Hepatocyte (in vitro differentiated cells): Measurements from ENCODE around the gene EMC8. TPM values are rescaled to one million over a fixed set of nuclear protein-coding genes. Genes with fewer than 3 reads are reported as not detected.
"Not testable (repeated sequence)": the region's sequence is repeated elsewhere in the genome, so short reads cannot be mapped to it uniquely, and the experiment has no call there.

Source experiments
- DNase-seq: peaks from one replicate; pipeline ENCODE4 v3.0.0-alpha.2; 2016; ENCODE audit warnings: low spot score
- H2AFZ ChIP-seq: fragments of 200-600 bp; sonication (generic); 2 replicates; pipeline ENCODE4 v1.6.0; 2016; ENCODE audit warnings: antibody characterized with exemption, mild to moderate bottlenecking
- H3K27ac ChIP-seq: fragments of 200-600 bp; sonication (generic); 2 replicates; pipeline ENCODE4 v1.5.1; 2016; ENCODE audit warnings: mild to moderate bottlenecking
- H3K27me3 ChIP-seq: fragments of 200-600 bp; sonication (generic); 2 replicates; pipeline ENCODE4 v1.6.1; 2016
- H3K36me3 ChIP-seq: fragments of 200-600 bp; sonication (generic); replicated peaks from 2 replicates; pipeline ENCODE4 v1.5.1; 2016; ENCODE audit warnings: low read depth; ENCODE audit not compliant: insufficient read depth
- H3K4me1 ChIP-seq: fragments of 200-600 bp; sonication (generic); 2 replicates; pipeline ENCODE4 v1.5.1; 2016; ENCODE audit warnings: mild to moderate bottlenecking, moderate library complexity; ENCODE audit not compliant: insufficient read depth
- H3K4me2 ChIP-seq: fragments of 200-600 bp; sonication (generic); 2 replicates; pipeline ENCODE4 v1.6.0; 2016
- H3K4me3 ChIP-seq: fragments of 200-600 bp; sonication (generic); 2 replicates; pipeline ENCODE4 v1.5.1; 2016; ENCODE audit warnings: mild to moderate bottlenecking
- H3K79me2 ChIP-seq: fragments of 200-600 bp; sonication (generic); 2 replicates; pipeline ENCODE4 v1.6.0; 2017; ENCODE audit warnings: mild to moderate bottlenecking
- H3K9me2 ChIP-seq: fragments of 200-600 bp; sonication (generic); replicated peaks from 2 replicates; pipeline ENCODE4 v1.6.0; 2017; ENCODE audit warnings: mild to moderate bottlenecking; ENCODE audit not compliant: insufficient read depth
- H3K9me3 ChIP-seq: fragments of 200-600 bp; sonication (generic); 2 replicates; pipeline ENCODE4 v1.5.1; 2016; ENCODE audit warnings: low read depth, mild to moderate bottlenecking
- H4K20me1 ChIP-seq: fragments of 200-600 bp; sonication (generic); 2 replicates; pipeline ENCODE4 v1.6.0; 2016; ENCODE audit warnings: mild to moderate bottlenecking; ENCODE audit not compliant: insufficient read depth, poor library complexity, severe bottlenecking
- CTCF ChIP-seq: fragments of 200-600 bp; sonication (generic); IDR thresholded peaks from 2 replicates; pipeline ENCODE4 v1.5.1; 2016; ENCODE audit warnings: antibody characterized with exemption, mild to moderate bottlenecking; ENCODE audit not compliant: poor library complexity
- EZH2 ChIP-seq: fragments of 200-600 bp; sonication (generic); IDR thresholded peaks from 2 replicates; pipeline ENCODE4 v1.6.1; 2016; ENCODE audit warnings: antibody characterized with exemption, mild to moderate bottlenecking, borderline replicate concordance
- EZH2phosphoT487 ChIP-seq: fragments of 200-600 bp; sonication (generic); IDR thresholded peaks from one replicate; pipeline ENCODE4 v1.6.1; 2018; ENCODE audit warnings: antibody characterized with exemption, mild to moderate bottlenecking, low read depth, moderate library complexity; ENCODE audit not compliant: unreplicated experiment, severe bottlenecking
- WGBS: methylation state at CpG from one replicate; pipeline ENCODE4 v1.1.6; 2016; ENCODE audit warnings: low lambda C conversion rate; ENCODE audit errors: missing lambda C conversion rate; 5-methylcytosine and 5-hydroxymethylcytosine counted together
- polyA plus RNA-seq: library from polyadenylated mRNA; unstranded; fragments of >200 nt; fragmentation: Nextera tagmentation; extraction: Ambion mirVana; gene quantifications from 2 replicates; pipeline ENCODE4 v1.2.1, GENCODE V29; 2016
- total RNA-seq: library from RNA; depleted of rRNA; stranded (reverse); fragments of >200 nt; gene quantifications from 2 replicates; pipeline ENCODE4 v1.2.3, GENCODE V29; 2014

Gene EMC8
- total and polyA plus RNA-seq, 2 experiments from 2014 or later = 35.0 to 50.6 TPM

GRCh38 chr16:85819245-85819644, 19.9 kb upstream of the EMC8 start:
- H4K20me1 ChIP-seq = no peaks in the 10 kb centered on the region
- H3K79me2 ChIP-seq = no peaks in the 10 kb centered on the region
- no peak overlapping the region for H2AFZ ChIP-seq
- H3K36me3 ChIP-seq = no peaks in the 10 kb centered on the region
- no peaks in the 10 kb centered on the region for H3K9me2 ChIP-seq
- H3K9me3 ChIP-seq = no peaks in the 10 kb centered on the region
- H3K4me1 ChIP-seq = peaks cover 7% of the 10 kb centered on the region
- H3K27me3 ChIP-seq = no peaks in the 10 kb centered on the region
- 13% methylated on average over 10 of the region's 10 CpGs for WGBS
- peak; percentile 89 for DNase-seq
- no peak overlapping the region for H3K4me2 ChIP-seq
- no peak overlapping the region for H3K27ac ChIP-seq
- H3K4me3 ChIP-seq = no peak overlapping the region
- TF ChIP-seq EZH2 (no peak), EZH2phosphoT487 (no peak), CTCF (peak; percentile 67)

GRCh38 chr16:85817195-85817594, 17.9 kb upstream of the EMC8 start:
- not testable (repeated sequence) for H3K27ac ChIP-seq, H3K9me2 ChIP-seq, H3K79me2 ChIP-seq, H3K36me3 ChIP-seq, H3K4me2 ChIP-seq, H2AFZ ChIP-seq, DNase-seq, H3K9me3 ChIP-seq, H3K4me1 ChIP-seq, H3K4me3 ChIP-seq, H3K27me3 ChIP-seq, H4K20me1 ChIP-seq
- 90% methylated on average over 6 of the region's 6 CpGs for WGBS

- no peaks in the 10 kb centered on the region for H3K27me3 ChIP-seq
- no peak overlapping the region for H3K27ac ChIP-seq
- H3K9me3 ChIP-seq = no peaks in the 10 kb centered on the region
- no peaks in the 10 kb centered on the region for H3K4me1 ChIP-seq
- 96% methylated on average over 14 of the region's 14 CpGs for WGBS
- H3K4me2 ChIP-seq = no peak overlapping the region
- H3K4me3 ChIP-seq = no peak overlapping the region
- TF ChIP-seq EZH2 (no peak), CTCF (no peak), EZH2phosphoT487 (no peak)
- no peak overlapping the region for H2AFZ ChIP-seq
- H3K79me2 ChIP-seq = no peaks in the 10 kb centered on the region
- DNase-seq = no peak
- no peaks in the 10 kb centered on the region for H4K20me1 ChIP-seq
- no peaks in the 10 kb centered on the region for H3K36me3 ChIP-seq
- no peaks in the 10 kb centered on the region for H3K9me2 ChIP-seq
These were observed 16.8 kb upstream of the EMC8 start for GRCh38 chr16:85816159-85816558.

GRCh38 chr16:85812811-85813700, 13.7 kb upstream of the EMC8 start:
- no peak for DNase-seq
- no peaks in the 10 kb centered on the region for H3K9me2 ChIP-seq
- no peaks in the 10 kb centered on the region for H3K27me3 ChIP-seq
- no peaks in the 10 kb centered on the region for H3K4me1 ChIP-seq
- no peak for TF ChIP-seq CTCF
- TF ChIP-seq EZH2 = no peak
- TF ChIP-seq EZH2phosphoT487 = no peak
- H3K27ac ChIP-seq = no peak overlapping the region
- H3K9me3 ChIP-seq = no peaks in the 10 kb centered on the region
- no peaks in the 10 kb centered on the region for H4K20me1 ChIP-seq
- no peaks in the 10 kb centered on the region for H3K79me2 ChIP-seq
- WGBS = 90% methylated on average over 20 of the region's 20 CpGs
- no peak overlapping the region for H3K4me3 ChIP-seq
- no peaks in the 10 kb centered on the region for H3K36me3 ChIP-seq
- no peak overlapping the region for H2AFZ ChIP-seq
- H3K4me2 ChIP-seq = no peak overlapping the region
